Daoy (cell line): Measurements from ENCODE around the gene SH3TC2. TPM values are rescaled to one million over a fixed set of nuclear protein-coding genes. Genes with fewer than 3 reads are reported as not detected.

Experiments used
- DNase-seq: peaks from one replicate; pipeline ENCODE4 v3.0.0-alpha.2; 2015; ENCODE audit warnings: low read depth
- total RNA-seq: library from RNA; depleted of rRNA; stranded (reverse); fragments of >200 nt; shearing (Covaris generic); gene quantifications from 2 replicates; pipeline ENCODE4 v1.2.3, GENCODE V29; 2014

Gene SH3TC2
- total RNA-seq, 1 experiment from 2014 or later: 0.91 TPM

GRCh38 chr5:149028984-149029383 lies 33.9 kb downstream of the SH3TC2 start:
- DNase-seq: no peak

GRCh38 chr5:149028161-149028560 lies 34.7 kb downstream of the SH3TC2 start:
- no peak for DNase-seq

- DNase-seq: no peak
Observed at GRCh38 chr5:149027636-149028035, 35.2 kb downstream of the SH3TC2 start.

GRCh38 chr5:149024943-149025342 lies 37.9 kb downstream of the SH3TC2 start:
- DNase-seq: no peak

- DNase-seq: peak; percentile 52
Observed at GRCh38 chr5:149024477-149024876, 38.4 kb downstream of the SH3TC2 start.

- DNase-seq: no peak
Observed at GRCh38 chr5:149022200-149022599, 40.7 kb downstream of the SH3TC2 start.

GRCh38 chr5:149019679-149020078 lies 43.2 kb downstream of the SH3TC2 start:
- DNase-seq: no peak

GRCh38 chr5:149018909-149019443 lies 43.9 kb downstream of the SH3TC2 start:
- DNase-seq: no peak

GRCh38 chr5:149017636-149018035 lies 45.2 kb downstream of the SH3TC2 start:
- no peak for DNase-seq

- no peak for DNase-seq
Observed at GRCh38 chr5:149015561-149015960, 47.3 kb downstream of the SH3TC2 start.

- no peak for DNase-seq
Observed at GRCh38 chr5:149015126-149015525, 47.7 kb downstream of the SH3TC2 start.

- no peak for DNase-seq
Observed at GRCh38 chr5:149014571-149015031, 48.3 kb downstream of the SH3TC2 start.

- DNase-seq: no peak
Observed at GRCh38 chr5:149013796-149014195, 49.1 kb downstream of the SH3TC2 start.

GRCh38 chr5:149012350-149012749 lies 50.5 kb downstream of the SH3TC2 start:
- no peak for DNase-seq

- no peak for DNase-seq
Observed at GRCh38 chr5:149011728-149012127, 51.1 kb downstream of the SH3TC2 start.

GRCh38 chr5:149011084-149011483 lies 51.8 kb downstream of the SH3TC2 start:
- DNase-seq: peak; percentile 52

- no peak for DNase-seq
Observed at GRCh38 chr5:149007174-149007573, 55.7 kb downstream of the SH3TC2 start.

GRCh38 chr5:149006426-149006825 lies 56.4 kb downstream of the SH3TC2 start:
- DNase-seq: no peak

GRCh38 chr5:149005077-149005892 lies 57.6 kb downstream of the SH3TC2 start:
- DNase-seq: peak; percentile 43

- no peak for DNase-seq
Observed at GRCh38 chr5:149004559-149004958, 58.3 kb downstream of the SH3TC2 start.

GRCh38 chr5:149002761-149003689 lies 59.8 kb downstream of the SH3TC2 start:
- peak; percentile 63 for DNase-seq

- peak; percentile 99 for DNase-seq
Observed at GRCh38 chr5:149002053-149002452, 60.8 kb downstream of the SH3TC2 start.
